Right atrium auricular region (tissue), 2 donors: ENCODE results near the gene KLHDC4. TPM values are rescaled to one million over a fixed set of nuclear protein-coding genes. Genes with fewer than 3 reads are reported as not detected.

Experiments used
- DNase-seq: peaks from one replicate; pipeline ENCODE4 v3.0.0-alpha.2; 2019; ENCODE audit warnings: low spot score
- H3K27ac ChIP-seq, 2 donors: fragments of 200-600 bp; sonication (generic); 1 replicate in 1 of 2; 2 replicates in 1 of 2; pipeline ENCODE4 v1.5.1; 2016 to 2019
- H3K27me3 ChIP-seq, 2 donors: fragments of 200-600 bp; sonication (generic); one replicate each; pipeline versions ENCODE4 v1.5.1 to v1.6.0; 2017 to 2019
- H3K36me3 ChIP-seq: fragments of 200-600 bp; sonication (generic); one replicate; pipeline ENCODE4 v1.5.1; 2016
- H3K4me1 ChIP-seq, 2 donors: fragments of 200-600 bp; sonication (generic); one replicate each; pipeline versions ENCODE4 v1.5.1 to v1.6.0; 2017 to 2019
- H3K4me3 ChIP-seq, 2 donors: fragments of 200-600 bp; sonication (generic); 1 replicate in 1 of 2; 2 replicates in 1 of 2; pipeline ENCODE4 v1.5.1; 2017 to 2019; ENCODE audit warnings: mild to moderate bottlenecking in 1 of 2, moderate library complexity in 1 of 2
- H3K9me3 ChIP-seq, 2 donors: fragments of 200-600 bp; sonication (generic); one replicate each; pipeline ENCODE4 v1.5.1; 2019
- total RNA-seq, 2 donors: library from RNA; depleted of rRNA; stranded (reverse); fragments of >200 nt; gene quantifications; one replicate each; pipeline ENCODE4 v1.1.0, GENCODE V29; 2016
- TF ChIP-seq, protein P1 (sequence below), 2 donors: fragments of 200-600 bp; sonication (generic); IDR thresholded peaks; one replicate each; pipeline ENCODE4 v1.5.1; 2019; ENCODE audit warnings: antibody characterized with exemption in 2 of 2

The KLHDC4 gene
- total RNA-seq, 2 donors from 2014 or later: 11.8 to 12.6 TPM

- Histone ChIP-seq H3K27ac (no peak overlapping the region), H3K4me1 (no peaks in the 10 kb centered on the region), H3K9me3 (no peaks in the 10 kb centered on the region), H3K27me3 (no peaks in the 10 kb centered on the region), H3K4me3 (no peak overlapping the region), H3K36me3 (peaks cover 17% of the 10 kb centered on the region)
- no peak for DNase-seq
- TF ChIP-seq, protein P1, sequence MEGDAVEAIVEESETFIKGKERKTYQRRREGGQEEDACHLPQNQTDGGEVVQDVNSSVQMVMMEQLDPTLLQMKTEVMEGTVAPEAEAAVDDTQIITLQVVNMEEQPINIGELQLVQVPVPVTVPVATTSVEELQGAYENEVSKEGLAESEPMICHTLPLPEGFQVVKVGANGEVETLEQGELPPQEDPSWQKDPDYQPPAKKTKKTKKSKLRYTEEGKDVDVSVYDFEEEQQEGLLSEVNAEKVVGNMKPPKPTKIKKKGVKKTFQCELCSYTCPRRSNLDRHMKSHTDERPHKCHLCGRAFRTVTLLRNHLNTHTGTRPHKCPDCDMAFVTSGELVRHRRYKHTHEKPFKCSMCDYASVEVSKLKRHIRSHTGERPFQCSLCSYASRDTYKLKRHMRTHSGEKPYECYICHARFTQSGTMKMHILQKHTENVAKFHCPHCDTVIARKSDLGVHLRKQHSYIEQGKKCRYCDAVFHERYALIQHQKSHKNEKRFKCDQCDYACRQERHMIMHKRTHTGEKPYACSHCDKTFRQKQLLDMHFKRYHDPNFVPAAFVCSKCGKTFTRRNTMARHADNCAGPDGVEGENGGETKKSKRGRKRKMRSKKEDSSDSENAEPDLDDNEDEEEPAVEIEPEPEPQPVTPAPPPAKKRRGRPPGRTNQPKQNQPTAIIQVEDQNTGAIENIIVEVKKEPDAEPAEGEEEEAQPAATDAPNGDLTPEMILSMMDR (IDR thresholded peaks at IDR 0.05): no peak
Observed at GRCh38 chr16:87715231-87715630, 50.6 kb downstream of the KLHDC4 start.

DNA sequence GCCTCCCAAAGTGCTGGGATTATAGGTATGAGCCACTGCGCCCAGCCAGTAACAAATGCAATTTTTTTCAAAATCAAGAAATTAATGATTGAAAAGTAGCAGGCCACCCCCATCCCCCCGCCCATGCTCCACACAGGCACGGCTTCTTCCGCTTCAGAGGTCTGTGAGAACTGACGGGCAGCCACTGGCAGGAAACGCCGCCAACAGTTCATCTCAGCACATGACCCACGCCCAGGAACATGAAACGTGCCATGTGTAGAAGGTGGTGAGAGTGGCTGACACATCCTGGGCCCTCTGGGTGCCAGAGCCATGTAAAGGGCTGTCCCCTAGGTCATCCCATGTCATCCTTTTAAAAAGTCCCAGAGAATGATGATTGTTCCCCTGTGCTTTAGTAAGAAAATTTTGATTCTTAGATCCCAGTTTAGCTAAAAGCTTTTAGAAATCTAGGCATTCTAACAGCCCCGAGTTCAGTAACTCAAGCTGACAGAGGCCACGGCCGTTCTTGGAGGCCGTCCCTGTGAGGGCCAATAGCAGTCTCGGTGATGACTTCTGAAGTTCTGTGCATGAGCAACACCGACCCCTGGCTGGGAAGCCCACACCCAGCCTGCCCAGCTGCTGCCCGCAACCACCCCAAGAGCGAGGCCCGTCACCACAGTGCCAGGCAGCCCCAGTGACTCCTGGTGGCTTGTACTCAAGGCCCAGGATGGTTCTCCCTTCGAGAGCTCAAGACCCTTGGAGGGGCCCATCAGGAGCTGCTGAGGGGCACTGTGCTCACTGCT is 52.1 kb downstream of the KLHDC4 start:
- H3K4me1 ChIP-seq: no peaks in the 10 kb centered on the region
- no peak overlapping the region for H3K4me3 ChIP-seq
- no peak for DNase-seq
- no peak overlapping the region for H3K27ac ChIP-seq
- H3K9me3 ChIP-seq: no peaks in the 10 kb centered on the region
- no peaks in the 10 kb centered on the region for H3K27me3 ChIP-seq
- H3K36me3 ChIP-seq: peaks cover 26% of the 10 kb centered on the region
- TF ChIP-seq, protein P1 (IDR thresholded peaks at IDR 0.05): no peak

DNA sequence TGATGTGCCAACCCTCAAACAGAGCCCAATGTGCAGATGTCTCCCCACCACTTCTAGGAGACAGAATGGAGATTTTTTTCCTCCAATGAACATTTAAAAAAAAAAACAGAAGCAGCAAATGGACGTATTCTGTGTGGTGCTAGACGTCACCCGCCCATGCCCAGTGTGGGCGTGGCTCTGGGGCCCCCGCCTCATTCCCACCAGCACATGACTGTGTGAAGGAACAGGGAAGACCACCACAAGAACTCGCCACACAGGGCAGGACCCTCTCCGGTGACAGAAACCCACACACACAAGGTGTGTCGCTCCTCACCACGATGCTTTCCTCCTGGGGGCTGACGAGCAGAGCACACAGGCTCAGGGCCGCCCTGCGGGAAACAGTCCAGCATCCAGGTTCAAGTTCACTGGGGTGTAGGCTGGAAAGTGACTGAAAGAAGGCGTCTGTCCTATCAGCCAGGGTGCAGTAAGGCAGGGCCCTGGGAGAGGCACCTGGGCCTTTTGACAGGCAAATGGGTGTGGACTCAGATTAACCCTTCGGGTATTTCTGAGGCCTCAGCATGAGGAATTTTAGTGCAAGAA is 53.5 kb downstream of the KLHDC4 start:
- Histone ChIP-seq H3K36me3 (peaks cover 38% of the 10 kb centered on the region), H3K9me3 (no peaks in the 10 kb centered on the region), H3K4me1 (no peaks in the 10 kb centered on the region), H3K27me3 (no peaks in the 10 kb centered on the region), H3K4me3 (no peak overlapping the region), H3K27ac (no peak overlapping the region)
- TF ChIP-seq, protein P1 (IDR thresholded peaks at IDR 0.05): no peak
- no peak for DNase-seq

GRCh38 chr16:87710887-87711286 is 54.9 kb downstream of the KLHDC4 start:
- Histone ChIP-seq H3K4me1 (no peaks in the 10 kb centered on the region), H3K4me3 (no peak overlapping the region), H3K27me3 (no peaks in the 10 kb centered on the region), H3K9me3 (no peaks in the 10 kb centered on the region), H3K27ac (no peak overlapping the region), H3K36me3 (peaks cover 39% of the 10 kb centered on the region)
- DNase-seq: no peak
- TF ChIP-seq, protein P1 (IDR thresholded peaks at IDR 0.05): no peak

DNA sequence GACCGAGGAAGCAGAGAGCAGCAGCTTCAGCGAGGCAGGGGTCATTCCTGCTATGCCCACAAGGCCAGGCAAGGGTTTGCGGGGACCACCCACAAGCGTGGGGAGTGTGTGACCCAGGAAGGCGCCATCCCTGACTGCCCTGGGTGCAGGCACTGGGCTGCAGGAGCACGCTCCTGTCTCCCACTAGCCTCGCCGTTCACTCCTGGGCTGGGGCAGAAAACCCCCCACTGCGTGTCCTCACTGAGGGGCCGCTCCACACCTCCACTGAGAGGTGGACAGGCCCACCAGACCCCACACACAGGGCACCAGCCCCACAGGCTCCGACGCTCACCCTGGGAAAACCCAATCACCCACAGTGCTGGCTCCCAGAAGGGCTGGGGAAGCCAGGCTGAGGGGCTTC is 56.1 kb downstream of the KLHDC4 start:
- no peaks in the 10 kb centered on the region for H3K9me3 ChIP-seq
- no peaks in the 10 kb centered on the region for H3K27me3 ChIP-seq
- peaks cover 39% of the 10 kb centered on the region for H3K36me3 ChIP-seq
- no peaks in the 10 kb centered on the region for H3K4me1 ChIP-seq
- H3K4me3 ChIP-seq: no peak overlapping the region
- TF ChIP-seq, protein P1 (IDR thresholded peaks at IDR 0.05): no peak
- no peak overlapping the region for H3K27ac ChIP-seq
- DNase-seq: no peak
